ENCODE results near the gene MAML1.

- TF ChIP-seq CTCF (IDR thresholded peaks at IDR 0.05), result no peak
- TF ChIP-seq POLR2AphosphoS5 (IDR thresholded peaks at IDR 0.05), result no peak
- no peak for TF ChIP-seq POLR2A (IDR thresholded peaks at IDR 0.05)
Measured at GRCh38 chr5:179777909-179778308, 45.3 kb downstream of the MAML1 start.
